WERI-Rb-1 (cell line): Measurements from ENCODE around the gene TOP3B.

Experiments
- DNase-seq: peaks from one replicate; pipeline ENCODE4 v3.0.0-alpha.2; 2020
- H3K27ac ChIP-seq: fragments of 250-450 bp; sonication (Bioruptor Pico); 2 replicates; pipeline ENCODE4 v1.5.1; 2020; ENCODE audit warnings: mild to moderate bottlenecking, moderate library complexity
- H3K27me3 ChIP-seq: fragments of 250-450 bp; sonication (Bioruptor Pico); 2 replicates; pipeline ENCODE4 v1.5.1; 2021; ENCODE audit warnings: mild to moderate bottlenecking, low read depth, moderate library complexity; ENCODE audit not compliant: insufficient read depth, severe bottlenecking
- H3K36me3 ChIP-seq: fragments of 250-450 bp; sonication (Bioruptor Pico); 2 replicates; pipeline ENCODE4 v1.5.1; 2020; ENCODE audit warnings: mild to moderate bottlenecking, moderate library complexity
- H3K4me3 ChIP-seq: 2 replicates; pipeline ENCODE4 v1.5.1; 2011; ENCODE audit warnings: low read depth, mild to moderate bottlenecking, control low read depth, low read length
- H3K9me3 ChIP-seq: fragments of 250-450 bp; sonication (Bioruptor Pico); 2 replicates; pipeline ENCODE4 v1.5.1; 2021; ENCODE audit warnings: mild to moderate bottlenecking, moderate library complexity; ENCODE audit not compliant: severe bottlenecking
- CTCF ChIP-seq: IDR thresholded peaks from 2 replicates; pipeline ENCODE4 v1.5.1; 2011; ENCODE audit warnings: low read depth, mild to moderate bottlenecking, control low read depth, inconsistent platforms, low read length

The TOP3B gene

GRCh38 chr22:22021162-22021750 is 38.7 kb upstream of the TOP3B start:
- DNase-seq = no peak
- no peaks in the 10 kb centered on the region for H3K36me3 ChIP-seq
- H3K27me3 ChIP-seq = no peaks in the 10 kb centered on the region
- TF ChIP-seq CTCF = no peak
- no peaks in the 10 kb centered on the region for H3K9me3 ChIP-seq
- H3K27ac ChIP-seq = no peak overlapping the region
- H3K4me3 ChIP-seq = no peak overlapping the region

- no peak for DNase-seq
- Histone ChIP-seq H3K27me3 (no peaks in the 10 kb centered on the region), H3K9me3 (no peaks in the 10 kb centered on the region), H3K36me3 (no peaks in the 10 kb centered on the region), H3K4me3 (no peak overlapping the region), H3K27ac (no peak overlapping the region)
- TF ChIP-seq CTCF = no peak
Observed at GRCh38 chr22:22020425-22020852, 37.9 kb upstream of the TOP3B start.

- Histone ChIP-seq H3K4me3 (no peak overlapping the region), H3K9me3 (no peaks in the 10 kb centered on the region), H3K27me3 (no peaks in the 10 kb centered on the region), H3K36me3 (no peaks in the 10 kb centered on the region), H3K27ac (no peak overlapping the region)
- no peak for TF ChIP-seq CTCF
- no peak for DNase-seq
Observed at GRCh38 chr22:22019659-22020424, 37.3 kb upstream of the TOP3B start.

- no peaks in the 10 kb centered on the region for H3K36me3 ChIP-seq
- no peak for DNase-seq
- no peak for TF ChIP-seq CTCF
- H3K27ac ChIP-seq = no peak overlapping the region
- no peak overlapping the region for H3K4me3 ChIP-seq
- no peaks in the 10 kb centered on the region for H3K27me3 ChIP-seq
- H3K9me3 ChIP-seq = no peaks in the 10 kb centered on the region
Observed at GRCh38 chr22:22018825-22019658, 36.5 kb upstream of the TOP3B start.

- Histone ChIP-seq H3K27ac (no peak overlapping the region), H3K27me3 (no peaks in the 10 kb centered on the region), H3K4me3 (no peak overlapping the region), H3K36me3 (no peaks in the 10 kb centered on the region), H3K9me3 (no peaks in the 10 kb centered on the region)
- DNase-seq = no peak
- no peak for TF ChIP-seq CTCF
Observed at GRCh38 chr22:22015631-22016030, 33.0 kb upstream of the TOP3B start.
